ENCODE results near the gene TMEM129. TPM values are rescaled to one million over a fixed set of nuclear protein-coding genes. Genes with fewer than 3 reads are reported as not detected.

The TMEM129 gene
- total and polyA plus RNA-seq, 8 donors = 24.3 to 41.1 (median 29.0) TPM

GRCh38 chr4:1668488-1668840, 52.7 kb downstream of the TMEM129 start:
- no peaks in the 10 kb centered on the region for H3K27me3 ChIP-seq
- DNase-seq (no peak), ATAC-seq (no peak)
- H3K36me3 ChIP-seq = no peaks in the 10 kb centered on the region
- no peaks in the 10 kb centered on the region for H3K4me1 ChIP-seq
- intact Hi-C loops (cut with DNase I) = no loop called here
- H3K4me3 ChIP-seq = no peak overlapping the region
- TF ChIP-seq CTCF (IDR thresholded peaks at IDR 0.05) = no peak
- no peak overlapping the region for H3K27ac ChIP-seq
- no peaks in the 10 kb centered on the region for H3K9me3 ChIP-seq

DNA sequence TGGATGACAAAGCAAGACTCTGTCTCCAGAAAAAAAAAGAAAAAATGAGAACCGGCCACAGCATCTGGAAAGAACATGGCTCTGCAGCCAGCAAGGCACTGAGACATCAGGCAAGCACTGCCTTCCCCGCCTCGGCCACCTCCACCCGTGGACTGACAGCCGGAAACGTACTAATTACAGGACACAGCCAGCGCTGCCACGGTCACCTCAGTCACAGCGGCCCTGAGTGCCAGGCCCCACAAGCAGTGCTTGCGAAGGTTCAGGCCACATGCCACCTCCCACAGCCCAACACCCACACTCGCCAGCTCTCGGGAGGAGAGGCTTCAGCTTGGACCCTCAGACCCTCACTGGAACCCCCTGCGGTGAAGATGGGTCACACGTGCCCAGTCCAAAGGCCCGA, 53.9 kb downstream of the TMEM129 start:
- intact Hi-C loops (cut with DNase I) = no loop called here
- H3K4me1 ChIP-seq = no peaks in the 10 kb centered on the region

DNA sequence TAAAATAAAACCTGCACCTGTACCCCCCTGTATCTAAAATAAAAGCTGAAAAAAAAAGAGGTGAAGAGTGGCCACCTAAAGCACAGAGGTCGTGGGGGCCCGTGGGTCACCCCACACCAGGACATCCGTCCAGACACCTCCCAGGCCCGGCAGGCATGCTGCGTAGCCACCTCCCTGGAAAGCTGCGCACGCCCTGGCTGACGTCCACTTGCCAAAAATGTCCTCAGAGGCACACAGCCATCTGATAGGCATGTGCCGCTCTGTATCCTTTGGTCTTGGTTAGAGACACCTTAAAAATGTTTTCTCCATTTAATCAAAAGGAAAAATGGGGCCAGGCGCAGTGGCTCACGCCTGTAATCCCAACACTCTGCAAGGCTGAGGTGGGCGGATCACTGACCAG, 54.7 kb downstream of the TMEM129 start:
- Histone ChIP-seq H3K4me3 (no peak overlapping the region), H3K27me3 (no peaks in the 10 kb centered on the region), H3K36me3 (no peaks in the 10 kb centered on the region), H3K4me1 (no peaks in the 10 kb centered on the region), H3K27ac (no peak overlapping the region), H3K9me3 (no peaks in the 10 kb centered on the region)
- no peak for ATAC-seq
- DNase-seq = no peak
- intact Hi-C loops (cut with DNase I) = no loop called here
- no peak for TF ChIP-seq CTCF (IDR thresholded peaks at IDR 0.05)

More for the DNA sequence above, 53.9 kb downstream of the TMEM129 start:
- TF ChIP-seq CTCF (IDR thresholded peaks at IDR 0.05) = no peak
- DNase-seq = no peak
- Histone ChIP-seq H3K36me3 (no peaks in the 10 kb centered on the region), H3K9me3 (no peaks in the 10 kb centered on the region), H3K27me3 (no peaks in the 10 kb centered on the region), H3K4me3 (no peak overlapping the region), H3K27ac (no peak overlapping the region)
- no peak for ATAC-seq

Other genes starting within 250 kb of the TMEM129 start
- gene FAM53A, start 37.0 kb downstream of the TMEM129 start, total RNA-seq = 1 to 10 TPM; 1.8 to 1.9 TPM
- gene FAM53A, start 37.0 kb downstream of the TMEM129 start, polyA plus RNA-seq (ENCODE audit: insufficient read length in 6 of 6) = 1 to 10 TPM; 1.5 to 4.3 (median 3.0) TPM
- 10 to 100 TPM; 39.1 to 42.8 TPM for gene SLBP, start 9.0 kb downstream of the TMEM129 start, total RNA-seq
- gene SLBP, start 9.0 kb downstream of the TMEM129 start, polyA plus RNA-seq (ENCODE audit: insufficient read length in 6 of 6) = 10 to 100 TPM; 57.2 to 73.0 (median 62.0) TPM
- gene TACC3, start 198 bp upstream of the TMEM129 start, total RNA-seq = 10 to 100 TPM; 20.3 to 28.1 TPM
- 10 to 100 TPM; 37.9 to 76.2 (median 48.8) TPM for gene TACC3, start 198 bp upstream of the TMEM129 start, polyA plus RNA-seq (ENCODE audit: insufficient read length in 6 of 6)
- 10 to 100 TPM; 10.8 to 13.5 TPM for gene FGFR3, start 72.0 kb upstream of the TMEM129 start, total RNA-seq
- gene FGFR3, start 72.0 kb upstream of the TMEM129 start, polyA plus RNA-seq (ENCODE audit: insufficient read length in 6 of 6) = 100 to 1,000 TPM in 4 of 6 donors, 10 to 100 TPM in 2; 74.5 to 134 (median 109) TPM
- 10 to 100 TPM; 40.8 to 52.3 TPM for gene LETM1, start 134.8 kb upstream of the TMEM129 start, total RNA-seq
- gene LETM1, start 134.8 kb upstream of the TMEM129 start, polyA plus RNA-seq (ENCODE audit: insufficient read length in 6 of 6) = 10 to 100 TPM; 17.9 to 27.9 (median 20.4) TPM
- 10 to 100 TPM; 53.6 to 60.0 TPM for gene NSD2, start 150.1 kb upstream of the TMEM129 start, total RNA-seq
- gene NSD2, start 150.1 kb upstream of the TMEM129 start, polyA plus RNA-seq (ENCODE audit: insufficient read length in 6 of 6) = 10 to 100 TPM; 69.2 to 93.8 (median 82.4) TPM

Data from left lung (tissue), 10 donors.